HG03039 (cell line): ENCODE results near the gene SHC1.

Experiments used
- ATAC-seq: cut with Tn5 transposase; IDR thresholded peaks from one replicate; pipeline ENCODE4 v1.9.1; 2021; ENCODE audit warnings: mild to moderate bottlenecking, moderate library complexity; ENCODE audit not compliant: unreplicated experiment

SHC1 gene

GRCh38 chr1:154940651-154941194, 29.8 kb downstream of the SHC1 start:
- ATAC-seq = no peak

DNA sequence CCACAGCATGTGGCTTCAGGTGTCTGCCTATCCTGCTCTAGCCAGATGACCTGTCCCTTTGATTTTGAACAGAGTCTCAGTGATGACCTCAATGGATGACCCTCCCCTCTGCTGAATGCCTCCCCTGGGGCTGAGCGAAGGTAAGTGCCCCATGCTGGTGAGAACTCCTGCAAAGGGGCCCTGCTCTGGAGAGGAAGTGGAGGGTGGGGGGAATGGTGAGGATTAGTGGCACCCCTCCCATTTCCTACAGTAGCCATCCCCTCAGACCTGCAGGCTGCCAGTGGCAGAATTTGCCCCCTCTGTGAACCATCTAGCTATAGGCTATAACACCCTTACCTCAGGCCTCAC, 30.4 kb downstream of the SHC1 start:
- ATAC-seq = no peak

GRCh38 chr1:154938604-154939399, 31.7 kb downstream of the SHC1 start:
- ATAC-seq = no peak

DNA sequence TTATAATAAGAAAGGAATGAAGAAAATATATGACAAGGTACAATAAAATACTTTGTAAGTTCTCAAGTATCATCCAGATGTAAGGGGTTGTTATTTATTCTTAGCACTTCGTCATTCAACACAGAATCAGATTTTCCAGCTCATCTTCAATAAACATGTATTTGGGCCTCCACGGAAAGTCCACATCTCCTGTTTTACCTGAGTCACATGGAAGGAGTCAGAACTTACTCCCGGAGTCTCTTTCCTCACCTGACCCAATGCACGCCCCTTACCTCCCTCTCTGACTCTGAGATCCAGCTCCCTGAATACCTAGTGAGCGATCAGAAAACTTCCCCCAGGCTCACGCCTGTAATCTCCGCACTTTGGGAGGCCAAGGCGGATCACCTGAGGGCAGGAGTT, 32.6 kb downstream of the SHC1 start:
- no peak for ATAC-seq

DNA sequence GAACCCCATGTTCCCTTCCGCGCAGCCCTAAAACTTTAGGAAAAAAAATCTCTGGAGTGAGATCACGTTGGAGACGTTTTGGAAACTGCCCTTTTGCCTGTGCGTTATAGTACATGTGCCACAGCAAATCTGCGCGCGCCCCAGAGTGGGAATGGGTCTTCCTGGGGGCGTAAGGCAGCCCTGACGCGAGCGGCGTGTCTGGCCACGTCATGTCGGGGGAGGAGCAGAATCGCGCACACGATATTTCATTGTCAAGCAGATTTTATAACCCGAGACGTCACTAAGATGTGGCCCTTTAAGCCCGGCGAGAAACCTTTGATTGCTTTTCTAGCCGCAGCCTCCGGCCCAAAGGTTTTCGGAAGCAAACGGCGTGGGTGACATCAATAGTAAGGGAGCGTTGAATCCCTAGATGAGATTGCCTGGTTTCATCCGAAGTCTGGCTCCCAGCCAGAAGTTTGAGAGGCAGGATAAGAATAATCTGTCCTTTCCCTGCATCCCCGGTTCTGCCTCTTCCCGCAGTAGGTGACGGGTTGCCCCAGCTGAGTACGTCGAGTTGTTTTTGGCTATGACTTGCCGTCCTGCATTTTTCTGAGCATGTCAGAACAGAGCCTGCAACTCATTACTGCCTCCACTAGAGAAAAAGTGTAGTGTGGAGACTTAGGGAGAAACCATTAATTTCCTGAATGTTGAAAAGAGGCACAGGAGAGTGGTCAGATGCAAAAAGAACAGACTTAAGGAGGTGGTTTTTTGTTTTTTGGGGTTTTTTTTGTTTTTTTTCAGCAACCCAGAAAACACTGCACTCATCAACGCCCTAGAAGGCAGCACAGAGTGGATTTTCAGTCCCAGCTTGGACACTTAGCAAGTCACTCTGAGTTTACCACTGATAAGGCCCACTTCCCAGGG, 33.2 kb downstream of the SHC1 start:
- peak; percentile 49 for ATAC-seq

DNA sequence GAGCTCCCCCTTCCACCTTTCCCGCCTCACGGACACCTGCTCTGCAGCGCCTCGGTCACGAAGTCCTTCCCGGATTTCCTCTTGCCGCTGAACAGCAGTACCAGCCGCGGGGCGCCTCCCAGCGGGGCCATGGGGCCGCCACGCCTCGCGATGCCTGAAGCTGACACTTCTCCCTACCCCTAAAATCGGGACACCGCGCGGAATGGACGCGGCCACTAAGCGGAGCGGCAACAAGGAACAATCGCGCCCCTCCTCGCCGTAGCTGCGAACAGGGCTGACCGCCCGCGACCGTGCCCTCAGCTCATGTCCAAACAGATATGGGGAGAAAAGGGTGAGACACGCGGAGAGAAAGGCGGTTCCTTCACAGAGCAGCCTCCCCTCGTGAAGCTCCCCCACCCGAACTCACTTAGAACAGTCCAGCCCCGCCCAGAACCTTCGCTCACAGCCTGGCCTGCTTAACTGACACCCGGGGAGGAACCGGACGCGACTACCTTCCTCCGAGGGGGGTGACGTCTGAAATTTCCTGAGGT, 33.9 kb downstream of the SHC1 start, which contains the start of gene PMVK:
PMVK (minus strand) TSS at position 165 of the 530 bp plus-strand sequence; CDS start at position 131, 34 bp downstream.
- peak; percentile 77 for ATAC-seq

DNA sequence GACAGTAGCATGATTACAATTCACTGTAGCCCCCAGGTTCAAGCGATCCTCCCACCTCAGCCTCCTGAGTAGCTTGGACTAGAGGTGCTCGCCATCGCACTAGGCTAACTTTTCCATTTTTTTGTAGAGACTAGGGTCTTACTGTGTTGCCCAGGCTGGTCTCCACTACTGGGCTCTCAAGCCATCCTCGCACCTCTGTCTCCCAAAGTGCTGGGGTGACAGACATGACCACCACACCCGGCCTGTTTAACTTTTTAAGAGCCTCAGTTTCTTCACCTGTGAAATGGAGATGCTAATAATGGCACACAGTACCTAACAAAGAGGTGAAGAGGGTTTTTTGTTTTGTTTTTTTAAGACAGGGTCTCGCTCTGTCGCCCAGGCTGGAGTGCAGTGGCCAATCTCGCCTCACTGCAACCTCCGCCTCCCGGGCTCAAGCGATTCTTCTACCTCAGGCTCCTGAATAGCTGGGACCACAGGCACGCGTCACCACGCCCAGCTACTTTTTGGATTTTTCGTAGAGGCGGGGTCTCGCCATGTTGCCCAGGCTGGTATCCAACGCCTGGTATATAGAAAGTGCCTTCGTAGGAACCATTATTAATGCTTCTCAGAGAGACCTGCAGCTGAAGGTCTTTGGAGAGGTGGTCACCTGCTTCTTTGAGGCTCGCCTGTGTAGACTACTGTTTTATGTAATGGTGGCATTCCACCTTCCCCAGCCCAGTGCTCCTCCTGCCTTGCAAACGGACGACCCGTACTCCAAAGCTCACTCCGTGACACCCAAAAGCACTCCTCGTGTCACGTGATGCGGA, 34.6 kb downstream of the SHC1 start:
- no peak for ATAC-seq

DNA sequence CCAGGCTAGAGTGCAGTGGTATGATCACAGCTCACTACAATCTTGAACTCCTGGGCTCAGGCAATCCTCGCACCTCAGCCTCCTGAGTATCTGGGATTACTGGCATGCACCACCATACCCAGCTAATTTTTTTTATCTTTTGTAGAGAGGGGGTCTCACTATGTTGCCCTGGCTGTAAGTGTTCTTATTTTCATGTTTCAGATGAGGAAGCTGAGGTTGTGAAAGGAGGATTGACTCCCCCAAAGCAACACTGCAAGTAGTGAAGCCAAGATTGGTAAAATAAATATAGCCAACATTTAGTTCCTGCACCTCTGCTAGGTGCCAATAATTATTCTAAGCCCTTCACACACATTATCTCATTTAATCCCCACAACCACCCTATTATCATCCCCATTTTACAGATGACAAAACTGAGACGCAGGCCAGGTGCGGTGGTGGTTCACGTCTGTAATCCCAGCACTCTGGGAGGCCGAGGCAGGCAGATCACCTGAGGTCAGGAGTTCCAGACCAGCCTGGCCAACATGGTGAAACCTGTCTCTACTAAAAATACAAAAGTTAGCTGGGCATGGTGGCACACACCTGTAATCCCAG, 36.1 kb downstream of the SHC1 start:
- no peak for ATAC-seq

DNA sequence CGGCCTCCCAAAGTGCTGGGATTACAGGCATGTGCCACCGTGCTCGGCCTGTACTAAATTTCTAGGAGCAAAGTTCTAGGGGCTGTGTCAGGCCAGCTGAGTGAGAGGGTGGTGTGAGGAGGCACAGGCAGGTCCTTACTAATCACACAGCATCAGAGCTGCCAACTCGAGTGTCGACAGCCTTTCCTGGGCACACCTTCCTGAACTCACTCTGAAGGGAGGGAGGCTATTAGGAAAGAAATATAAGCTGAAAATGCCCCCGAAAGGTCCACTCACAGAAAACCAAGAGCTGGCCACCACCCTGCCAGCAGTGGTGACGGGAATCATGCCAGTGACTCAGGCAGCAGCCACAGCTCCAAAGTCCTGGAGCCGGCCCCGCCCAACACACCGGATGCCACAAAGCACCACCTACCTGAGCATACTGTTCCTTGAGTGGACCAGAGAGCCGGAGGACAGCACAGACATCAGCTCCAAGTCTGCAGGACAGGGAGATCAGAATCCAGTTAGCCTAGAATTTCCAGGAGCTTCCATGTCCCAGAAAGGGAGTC, 38.5 kb downstream of the SHC1 start:
- ATAC-seq = no peak

DNA sequence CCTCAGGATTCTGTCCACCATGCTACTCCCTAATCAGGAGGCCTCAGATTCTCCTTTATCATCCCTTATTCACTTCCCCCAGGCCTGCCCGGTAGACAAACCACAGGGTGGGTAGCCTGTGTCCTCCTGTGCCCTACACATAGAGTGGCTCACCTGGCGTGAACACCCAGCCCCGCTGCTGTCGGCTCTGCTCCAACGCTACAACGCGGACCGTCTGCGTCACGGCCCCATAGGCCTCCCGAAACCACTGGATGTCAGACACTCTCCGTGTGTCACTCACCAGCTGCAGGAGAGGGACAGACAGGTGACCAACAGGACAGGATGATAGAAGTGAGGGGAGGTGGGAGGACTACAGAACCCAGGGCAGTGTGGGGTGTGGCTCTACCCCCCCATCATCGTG, 44.3 kb downstream of the SHC1 start:
- no peak for ATAC-seq

DNA sequence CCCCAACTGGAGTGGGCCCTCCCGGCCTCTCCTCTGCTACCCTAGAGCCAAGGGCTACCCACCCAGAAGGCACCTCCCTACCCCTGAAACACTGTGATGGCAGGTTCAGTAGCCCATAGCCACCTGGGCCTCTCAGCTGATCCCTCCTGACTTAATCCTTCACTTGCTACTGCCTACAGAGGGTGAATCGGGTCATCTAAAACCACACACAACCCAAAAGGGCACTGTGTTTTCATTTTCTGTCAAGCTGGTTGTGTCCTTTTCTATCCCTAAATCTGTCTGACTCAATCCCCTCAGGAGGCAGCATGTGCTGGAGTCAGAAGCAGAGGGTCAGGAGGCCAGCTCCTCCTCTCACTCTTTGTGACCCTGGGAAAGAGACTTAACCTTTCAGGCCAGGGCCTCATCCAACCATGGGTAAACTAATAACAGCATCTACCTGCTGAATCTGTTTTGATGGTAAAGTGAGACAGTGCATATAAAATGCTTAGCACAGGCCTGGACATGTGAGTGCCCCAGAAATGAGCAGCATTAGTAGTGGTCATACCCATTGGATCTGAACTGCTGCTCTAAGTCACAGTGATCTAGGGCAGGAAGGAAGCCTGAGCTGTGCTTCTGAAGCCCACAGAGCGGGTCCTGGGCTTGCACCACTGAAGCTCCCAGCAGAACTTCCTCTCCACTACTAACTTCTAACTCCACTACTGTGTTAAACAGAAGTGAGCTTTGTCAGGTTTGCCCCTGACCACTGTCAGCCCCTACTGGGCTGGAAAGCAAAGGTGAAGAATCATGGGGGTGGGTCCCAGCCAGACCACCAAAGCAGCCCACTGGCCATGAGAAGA, 45.0 kb downstream of the SHC1 start:
- ATAC-seq = no peak

DNA sequence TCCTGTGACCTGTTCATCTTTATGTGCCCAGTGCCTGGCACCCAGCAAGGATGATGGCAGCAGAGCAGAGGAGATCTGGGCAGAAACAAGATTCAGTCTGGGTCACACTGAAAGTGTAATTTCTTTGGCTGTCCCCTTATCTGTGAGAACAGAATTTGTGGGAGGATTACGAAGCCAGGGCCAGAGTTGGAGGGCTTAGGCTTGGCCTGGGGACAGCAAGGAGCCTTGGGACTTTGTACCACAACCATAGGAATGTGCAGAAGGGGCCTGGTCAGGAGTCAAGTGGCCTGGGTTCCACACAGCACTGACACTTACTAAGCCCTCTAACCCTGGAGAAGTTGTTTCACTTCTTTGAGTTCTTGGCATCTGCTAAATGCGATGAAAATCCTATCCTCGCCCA, 46.9 kb downstream of the SHC1 start:
- ATAC-seq = no peak

DNA sequence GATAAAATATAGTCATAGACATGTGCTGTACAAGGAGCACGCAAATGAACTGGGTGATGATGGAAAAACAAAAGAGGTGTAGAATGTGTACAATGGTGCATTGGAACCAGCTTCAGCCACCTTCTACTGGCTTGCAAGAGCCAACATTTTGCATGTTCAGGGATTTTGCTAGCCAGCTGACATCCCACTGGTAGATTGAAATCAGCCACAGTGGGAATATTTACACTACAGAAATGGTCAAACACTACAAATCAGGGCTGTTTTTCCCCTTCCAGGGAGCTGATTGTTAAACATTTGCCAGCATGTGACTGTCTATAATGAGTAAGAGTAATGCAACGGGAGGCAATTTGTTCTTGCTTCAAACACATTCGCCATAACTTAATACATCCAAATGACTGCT, 57.3 kb downstream of the SHC1 start:
- ATAC-seq = no peak

DNA sequence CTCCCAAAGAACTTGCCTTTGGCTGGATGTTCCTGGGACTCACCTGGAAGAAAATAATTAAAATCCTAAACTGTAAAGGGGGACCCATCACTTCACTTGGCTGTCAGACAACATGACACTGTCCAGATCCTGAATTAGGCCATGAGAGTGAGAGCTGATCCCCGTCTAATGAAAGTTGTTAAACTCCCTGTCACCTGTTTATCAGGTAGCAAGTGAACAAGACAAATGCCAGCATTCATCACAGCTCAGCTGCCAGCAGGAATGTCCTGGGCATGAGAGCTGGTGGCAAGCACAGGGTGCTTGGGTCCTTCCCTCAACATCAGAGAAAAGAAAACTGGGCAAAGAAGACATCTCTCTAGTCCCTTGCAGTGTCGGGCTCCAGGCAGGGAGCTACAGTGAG, 57.8 kb downstream of the SHC1 start:
- ATAC-seq = no peak
